Uterus (tissue), 4 donors: ENCODE measurements around the gene ACTL6B. TPM values are rescaled to one million over a fixed set of nuclear protein-coding genes. Genes with fewer than 3 reads are reported as not detected.
A peak's percentile ranks its signal among the peaks of the same experiment; 100 is the strongest.

ENCODE experiments used
- DNase-seq, 2 donors: peaks; one replicate each; pipeline ENCODE4 v3.0.0-alpha.2; 2019 to 2020
- H3K27ac ChIP-seq, 2 donors: fragments of 200-600 bp; sonication (generic); 1 replicate in 1 of 2; 2 replicates in 1 of 2; pipeline ENCODE4 v1.5.1; 2016 to 2018
- H3K27me3 ChIP-seq, 2 donors: fragments of 200-600 bp; sonication (generic); one replicate each; pipeline ENCODE4 v1.5.1; 2018 to 2019; ENCODE audit warnings: control low read depth in 1 of 2
- H3K36me3 ChIP-seq, 2 donors: fragments of 200-600 bp; sonication (generic); one replicate each; pipeline ENCODE4 v1.5.1; 2019; ENCODE audit warnings: control low read depth in 1 of 2
- H3K4me1 ChIP-seq, 2 donors: fragments of 200-600 bp; sonication (generic); one replicate each; pipeline ENCODE4 v1.5.1; 2018 to 2019; ENCODE audit warnings: control low read depth in 1 of 2
- H3K4me3 ChIP-seq, 2 donors: fragments of 200-600 bp; sonication (generic); 1 replicate in 1 of 2; 2 replicates in 1 of 2; pipeline ENCODE4 v1.5.1; 2018 to 2019; ENCODE audit warnings: mild to moderate bottlenecking in 1 of 2
- H3K9me3 ChIP-seq, 2 donors: fragments of 200-600 bp; sonication (generic); one replicate each; pipeline ENCODE4 v1.5.1; 2019; ENCODE audit warnings: control low read depth in 1 of 2
- POLR2A ChIP-seq, 2 donors: fragments of 450-650 bp; IDR thresholded peaks; one replicate each; pipeline ENCODE4 v1.6.1; 2016; ENCODE audit warnings: antibody characterized with exemption in 2 of 2, mild to moderate bottlenecking in 1 of 2, moderate library complexity in 1 of 2
- intact Hi-C: fragments of 100-400 bp; cut with DNase I; formaldehyde crosslinking; loops from one replicate; pipeline ENCODE4 v1.15.1; 2023; ENCODE audit warnings: low total_unique reads
- total RNA-seq, 4 donors: library from RNA; depleted of rRNA in 3 of 4; stranded (reverse); fragments of >200 nt in 3 of 4; gene quantifications; one replicate each; pipeline versions ENCODE4 v1.1.0 to v1.2.4, GENCODE V29; 2014 to 2023
- TF ChIP-seq, protein P1 (sequence below), 4 experiments: fragments of 200-600 bp in 2 of 4; fragments of 450-650 bp in 2 of 4; sonication (generic) in 2 of 4; IDR thresholded peaks; one replicate each; pipeline ENCODE4 v1.5.1; 2016 to 2019; ENCODE audit warnings: antibody characterized with exemption in 4 of 4, mild to moderate bottlenecking in 2 of 4, moderate library complexity in 1 of 4
- donor health status: DM: yes; HTN: yes; CAD: no.

Gene ACTL6B
- total RNA-seq, 4 donors from 2014 or later: not detected

DNA sequence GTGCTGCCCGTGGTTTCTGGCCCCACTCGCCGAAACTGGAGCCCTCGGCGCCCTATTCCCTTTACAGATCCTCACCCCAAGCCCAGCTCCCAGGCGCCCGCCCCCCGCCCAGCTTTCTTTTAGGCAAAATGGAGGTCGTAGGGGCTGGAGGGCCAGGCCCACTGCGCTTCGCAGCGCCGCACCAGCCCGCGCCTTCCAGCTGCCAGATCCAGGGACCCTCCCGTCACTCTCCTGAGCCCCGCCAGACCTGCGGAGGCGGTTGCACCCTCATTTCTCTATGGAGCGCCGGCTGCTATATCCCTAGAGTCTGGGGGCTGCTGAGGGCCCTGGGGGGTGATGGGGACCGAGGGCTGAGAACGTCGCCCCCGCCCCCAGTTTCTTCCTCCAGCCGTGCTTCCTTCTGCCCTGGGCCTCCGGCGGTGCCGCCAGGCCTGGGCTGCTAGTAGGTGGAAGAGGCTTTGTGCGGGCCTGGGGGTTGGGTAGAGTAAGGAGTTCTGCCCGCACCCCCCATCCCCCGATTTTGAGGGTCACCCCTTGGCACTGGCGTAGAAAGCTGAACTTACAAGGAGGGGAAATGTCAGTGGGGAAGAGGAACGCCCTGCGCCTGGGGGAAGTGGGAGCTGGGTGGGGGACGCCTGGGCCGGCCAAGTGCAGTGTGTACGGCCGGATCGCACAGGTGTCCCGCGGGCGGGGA, 18.3 kb upstream of the ACTL6B start:
- peak in 1 of 2 donors; percentile 40 for DNase-seq
- Histone ChIP-seq H3K4me1 (no peaks in the 10 kb centered on the region), H3K36me3 (no peaks in the 10 kb centered on the region), H3K4me3 (peak overlapping the region; percentile 76 to 94), H3K27me3 (no peaks in the 10 kb centered on the region), H3K9me3 (no peaks in the 10 kb centered on the region), H3K27ac (peak overlapping the region; percentile 85 to 92)
- intact Hi-C loops: loop anchor here (10.0 kb wide), 1 partner anchor 90 kb away; the partner anchor contains the start of genes FBXO24 and LRCH4
- TF ChIP-seq POLR2A (IDR thresholded peaks at IDR 0.05): peak in 1 of 2 donors; percentile 6
- TF ChIP-seq, protein P1, sequence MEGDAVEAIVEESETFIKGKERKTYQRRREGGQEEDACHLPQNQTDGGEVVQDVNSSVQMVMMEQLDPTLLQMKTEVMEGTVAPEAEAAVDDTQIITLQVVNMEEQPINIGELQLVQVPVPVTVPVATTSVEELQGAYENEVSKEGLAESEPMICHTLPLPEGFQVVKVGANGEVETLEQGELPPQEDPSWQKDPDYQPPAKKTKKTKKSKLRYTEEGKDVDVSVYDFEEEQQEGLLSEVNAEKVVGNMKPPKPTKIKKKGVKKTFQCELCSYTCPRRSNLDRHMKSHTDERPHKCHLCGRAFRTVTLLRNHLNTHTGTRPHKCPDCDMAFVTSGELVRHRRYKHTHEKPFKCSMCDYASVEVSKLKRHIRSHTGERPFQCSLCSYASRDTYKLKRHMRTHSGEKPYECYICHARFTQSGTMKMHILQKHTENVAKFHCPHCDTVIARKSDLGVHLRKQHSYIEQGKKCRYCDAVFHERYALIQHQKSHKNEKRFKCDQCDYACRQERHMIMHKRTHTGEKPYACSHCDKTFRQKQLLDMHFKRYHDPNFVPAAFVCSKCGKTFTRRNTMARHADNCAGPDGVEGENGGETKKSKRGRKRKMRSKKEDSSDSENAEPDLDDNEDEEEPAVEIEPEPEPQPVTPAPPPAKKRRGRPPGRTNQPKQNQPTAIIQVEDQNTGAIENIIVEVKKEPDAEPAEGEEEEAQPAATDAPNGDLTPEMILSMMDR (IDR thresholded peaks at IDR 0.05): no peak

DNA sequence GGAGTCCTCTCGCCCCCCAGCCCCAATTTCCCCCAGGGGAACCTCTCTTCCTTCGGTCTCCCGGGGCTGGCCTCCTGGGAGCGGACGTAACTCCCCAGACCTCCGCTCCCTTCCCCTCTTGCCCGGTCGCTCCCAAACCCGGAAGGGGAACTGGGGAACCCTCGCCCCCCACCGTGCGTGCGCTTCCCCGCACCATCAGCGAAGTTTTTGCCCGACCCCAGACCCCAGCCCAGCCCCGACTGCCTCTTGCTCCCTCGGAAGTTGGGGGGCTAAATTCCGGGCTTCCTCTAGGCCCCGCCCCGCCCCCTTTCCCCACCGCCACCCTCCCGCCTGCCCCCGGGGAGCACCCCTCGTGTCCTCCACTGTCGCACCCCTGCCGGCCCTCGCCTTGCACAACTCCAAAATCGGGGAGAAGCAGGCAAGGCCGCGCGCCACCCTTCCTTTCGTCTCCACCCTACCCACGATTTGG, 17.7 kb upstream of the ACTL6B start:
- no peaks in the 10 kb centered on the region for H3K9me3 ChIP-seq
- peak; percentile 60 to 61 for DNase-seq
- H3K27ac ChIP-seq: peak overlapping the region; percentile 85 to 92
- peak overlapping the region; percentile 76 to 94 for H3K4me3 ChIP-seq
- H3K4me1 ChIP-seq: no peaks in the 10 kb centered on the region
- H3K27me3 ChIP-seq: no peaks in the 10 kb centered on the region
- no peaks in the 10 kb centered on the region for H3K36me3 ChIP-seq
- intact Hi-C loops: loop anchor here (10.0 kb wide), 1 partner anchor 89 kb away; the partner anchor contains the start of genes FBXO24 and LRCH4
- TF ChIP-seq, protein P1 (IDR thresholded peaks at IDR 0.05): no peak
- TF ChIP-seq POLR2A (IDR thresholded peaks at IDR 0.05): peak in 1 of 2 donors; percentile 7

DNA sequence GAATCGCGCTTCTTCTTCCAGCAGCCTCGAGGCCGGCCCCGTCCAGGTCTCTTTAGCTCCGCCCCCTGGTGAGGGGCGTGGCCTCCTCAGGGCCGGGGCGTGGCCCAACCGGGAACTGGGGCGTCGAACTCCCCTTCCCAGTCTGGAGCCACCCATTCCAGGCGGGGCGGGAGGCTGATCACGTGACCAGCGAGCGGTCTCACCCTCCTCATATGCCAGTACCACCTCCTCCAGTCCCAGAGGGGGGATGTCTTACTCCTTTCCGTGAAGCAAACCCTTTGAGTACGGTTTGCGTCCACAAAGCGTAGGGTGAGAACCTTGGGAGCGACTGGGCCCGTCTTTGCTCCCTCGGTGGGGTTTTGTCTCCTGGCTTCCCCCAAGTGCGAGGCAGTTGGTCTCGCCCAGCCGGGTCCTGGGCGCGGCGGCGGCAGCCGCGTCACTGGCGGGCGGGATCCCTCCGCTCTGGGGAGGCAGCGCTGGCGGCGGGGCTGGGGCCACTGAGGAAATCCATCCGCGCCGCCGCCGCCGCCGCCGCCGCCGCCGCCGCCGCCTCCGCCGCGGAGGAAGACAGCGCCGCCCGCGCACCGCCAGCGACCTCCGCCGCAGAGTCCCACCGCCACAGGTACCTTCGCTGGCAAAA, 17.2 kb upstream of the ACTL6B start, which contains the start of gene GNB2:
GNB2 (plus strand) TSS at position 439 of the 640 bp plus-strand sequence. CDS start 2,526 bp downstream, outside the sequence.
- H3K4me3 ChIP-seq: peak within 1 kb of the TSS; percentile 76 to 94
- no peaks in the 10 kb centered on the region for H3K27me3 ChIP-seq
- H3K4me1 ChIP-seq: no peaks in the 10 kb centered on the region
- H3K36me3 ChIP-seq: no peaks in the 10 kb centered on the region
- peak; percentile 99 to 100 for DNase-seq
- no peaks in the 10 kb centered on the region for H3K9me3 ChIP-seq
- TF ChIP-seq, protein P1 (IDR thresholded peaks at IDR 0.05): peak in 2 of 4 experiments; percentile 9 to 12
- TF ChIP-seq POLR2A (IDR thresholded peaks at IDR 0.05): peak; percentile 72 to 94
- H3K27ac ChIP-seq: peak within 1 kb of the TSS; percentile 85 to 92
- intact Hi-C loops: loop anchor here (10.0 kb wide), 1 partner anchor 89 kb away; the partner anchor contains the start of genes FBXO24 and LRCH4

DNA sequence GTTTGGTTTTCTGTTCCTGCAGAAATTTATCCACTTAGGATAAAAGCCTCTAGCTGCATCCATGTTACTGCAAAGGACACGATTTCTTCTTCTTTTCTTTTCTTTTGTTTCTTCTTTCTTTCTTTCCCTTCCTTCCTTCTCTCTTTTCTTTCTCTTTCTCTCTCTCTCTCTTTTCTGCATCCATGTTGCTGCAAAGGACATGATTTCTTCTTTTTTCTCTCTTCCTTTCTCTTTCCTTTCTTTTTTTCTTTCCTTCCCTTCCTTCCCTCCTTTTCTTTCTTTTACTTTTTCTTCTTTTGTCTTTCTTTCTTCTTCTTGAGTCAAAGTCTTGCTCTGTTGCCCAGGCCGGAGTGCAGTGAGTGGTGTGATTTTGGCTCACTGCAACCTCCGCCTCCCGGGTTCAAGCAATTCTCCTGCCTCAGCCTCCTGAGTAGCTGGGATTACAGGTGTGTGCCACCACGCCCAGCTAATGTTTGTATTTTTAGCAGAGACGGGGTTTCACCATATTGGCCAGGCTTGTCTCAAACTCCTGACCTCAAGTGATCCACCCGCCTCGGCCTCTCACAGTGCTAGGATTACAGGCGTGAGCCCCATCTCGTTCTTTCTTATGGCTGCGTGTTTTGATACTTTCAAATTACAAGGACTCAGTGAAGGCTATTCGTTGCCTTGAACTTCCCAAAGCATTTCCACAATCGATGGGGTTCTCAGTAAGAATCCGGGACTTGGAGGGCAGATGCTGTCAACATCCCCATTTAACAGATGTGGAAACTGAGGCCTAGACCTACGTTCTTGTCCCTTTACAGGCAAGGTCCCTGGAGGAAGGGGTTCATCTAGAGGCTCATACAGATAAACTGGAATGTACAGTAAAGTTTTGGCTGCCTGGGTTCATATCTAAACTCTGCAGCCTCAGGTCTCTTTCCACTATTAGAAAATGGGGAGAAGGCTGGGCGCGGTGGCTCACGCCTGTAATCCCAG, 15.4 kb upstream of the ACTL6B start:
- Histone ChIP-seq H3K36me3 (no peaks in the 10 kb centered on the region), H3K4me3 (no peak overlapping the region), H3K27ac (no peak overlapping the region), H3K27me3 (no peaks in the 10 kb centered on the region), H3K9me3 (no peaks in the 10 kb centered on the region), H3K4me1 (no peaks in the 10 kb centered on the region)
- no peak for DNase-seq
- TF ChIP-seq, protein P1 (IDR thresholded peaks at IDR 0.05): no peak
- intact Hi-C loops: loop anchor here (10.0 kb wide), 1 partner anchor 87 kb away; the partner anchor contains the start of genes FBXO24 and LRCH4
